ENCODE data around the gene LACC1. TPM values are rescaled to one million over a fixed set of nuclear protein-coding genes. Genes with fewer than 3 reads are reported as not detected.

The LACC1 gene
- total RNA-seq, 1 experiment from 2014 or later, result 7.2 TPM

GRCh38 chr13:43920965-43921674 is 41.4 kb downstream of the LACC1 start:
- Histone ChIP-seq H3K36me3 (ENCODE audit: control insufficient read depth, insufficient read depth, low read length) (no peaks in the 10 kb centered on the region), H3K4me1 (no peaks in the 10 kb centered on the region; the same call in 1 of the 2 replicates), H3K9me3 (no peaks in the 10 kb centered on the region), H3K4me3 (ENCODE audit: low read depth, low read length) (no peak overlapping the region), H3K27me3 (replicated peaks; ENCODE audit: control insufficient read depth, insufficient read depth, low read length) (no peaks in the 10 kb centered on the region)
- intact Hi-C loops (cut with micrococcal nuclease; ENCODE audit: unreplicated experiment), result no loop called here
- Mint-ChIP-seq H3K36me3 (ENCODE audit: insufficient read depth, unreplicated experiment) (no peaks in the 10 kb centered on the region), H3K4me3 (ENCODE audit: unreplicated experiment) (no peak overlapping the region), H3K27me3 (ENCODE audit: insufficient read depth, unreplicated experiment) (peaks cover 4% of the 10 kb centered on the region), H3K27ac (ENCODE audit: unreplicated experiment) (no peak overlapping the region), H3K9me3 (ENCODE audit: unreplicated experiment) (no peaks in the 10 kb centered on the region), H3K4me1 (ENCODE audit: low read depth, unreplicated experiment) (no peaks in the 10 kb centered on the region)
- CTCF ChIA-PET, result no interaction called here
- POLR2A ChIA-PET, result no interaction called here
- no TSS peak for BruUV-seq (replicated peaks)
- TF ChIP-seq CTCF (IDR thresholded peaks at IDR 0.05; ENCODE audit: insufficient read depth in 1 of 2, low read depth in 1 of 2, low read length in 1 of 2, severe bottlenecking in 1 of 2, unreplicated experiment in 1 of 2), result no peak
- no peak for DNase-seq

- H3K4me3 ChIP-seq (ENCODE audit: low read depth, low read length), result no peak overlapping the region
- Mint-ChIP-seq H3K36me3 (ENCODE audit: insufficient read depth, unreplicated experiment) (no peaks in the 10 kb centered on the region), H3K27ac (ENCODE audit: unreplicated experiment) (no peak overlapping the region), H3K27me3 (ENCODE audit: insufficient read depth, unreplicated experiment) (peaks cover 4% of the 10 kb centered on the region), H3K4me1 (ENCODE audit: low read depth, unreplicated experiment) (no peaks in the 10 kb centered on the region), H3K4me3 (ENCODE audit: unreplicated experiment) (no peak overlapping the region), H3K9me3 (ENCODE audit: unreplicated experiment) (no peaks in the 10 kb centered on the region)
- DNase-seq, result no peak
- H3K36me3 ChIP-seq (ENCODE audit: control insufficient read depth, insufficient read depth, low read length), result no peaks in the 10 kb centered on the region
- H3K4me1 ChIP-seq, result no peaks in the 10 kb centered on the region
- no peaks in the 10 kb centered on the region for H3K27me3 ChIP-seq (replicated peaks; ENCODE audit: control insufficient read depth, insufficient read depth, low read length)
- BruUV-seq (replicated peaks), result no TSS peak
- intact Hi-C loops (cut with micrococcal nuclease; ENCODE audit: unreplicated experiment), result no loop called here
- TF ChIP-seq CTCF (IDR thresholded peaks at IDR 0.05; ENCODE audit: insufficient read depth in 1 of 2, low read depth in 1 of 2, low read length in 1 of 2, severe bottlenecking in 1 of 2, unreplicated experiment in 1 of 2), result no peak
- ChIA-PET POLR2A (no interaction called here), CTCF (no interaction called here)
- no peaks in the 10 kb centered on the region for H3K9me3 ChIP-seq
Observed at GRCh38 chr13:43924549-43925245, 45.0 kb downstream of the LACC1 start.

- no peak overlapping the region for H3K4me3 Mint-ChIP-seq (ENCODE audit: unreplicated experiment)
- H3K9me3 ChIP-seq, result no peaks in the 10 kb centered on the region
- H3K4me1 ChIP-seq, result no peaks in the 10 kb centered on the region
- no peaks in the 10 kb centered on the region for H3K36me3 Mint-ChIP-seq (ENCODE audit: insufficient read depth, unreplicated experiment)
- no peak for DNase-seq
- no peak for TF ChIP-seq CTCF (IDR thresholded peaks at IDR 0.05; ENCODE audit: insufficient read depth in 1 of 2, low read depth in 1 of 2, low read length in 1 of 2, severe bottlenecking in 1 of 2, unreplicated experiment in 1 of 2)
- no peak overlapping the region for H3K27ac Mint-ChIP-seq (ENCODE audit: unreplicated experiment)
- POLR2A ChIA-PET, result no interaction called here
- no peaks in the 10 kb centered on the region for H3K27me3 ChIP-seq (replicated peaks; ENCODE audit: control insufficient read depth, insufficient read depth, low read length)
- H3K27me3 Mint-ChIP-seq (ENCODE audit: insufficient read depth, unreplicated experiment), result peaks cover 5% of the 10 kb centered on the region
- no peak overlapping the region for H3K4me3 ChIP-seq (ENCODE audit: low read depth, low read length)
- H3K36me3 ChIP-seq (ENCODE audit: control insufficient read depth, insufficient read depth, low read length), result no peaks in the 10 kb centered on the region
- intact Hi-C loops (cut with micrococcal nuclease; ENCODE audit: unreplicated experiment), result no loop called here
- no TSS peak for BruUV-seq (replicated peaks)
- H3K4me1 Mint-ChIP-seq (ENCODE audit: low read depth, unreplicated experiment), result no peaks in the 10 kb centered on the region
- no peaks in the 10 kb centered on the region for H3K9me3 Mint-ChIP-seq (ENCODE audit: unreplicated experiment)
- CTCF ChIA-PET, result no interaction called here
Observed at GRCh38 chr13:43929947-43930346, 50.2 kb downstream of the LACC1 start.
